WTC11 (cell line): Measurements from ENCODE around the gene MTMR6. TPM values are rescaled to one million over a fixed set of nuclear protein-coding genes. Genes with fewer than 3 reads are reported as not detected.

Experiments used
- ATAC-seq: fragments of 200-7000 bp; cut with Tn5 transposase; 2 replicates; pipeline ENCODE4 v1.10.0; 2021; ENCODE audit warnings: mild to moderate bottlenecking, moderate library complexity
- CTCF ChIA-PET: fragments of 300-600 bp; sonication (Branson Sonifier 250); formaldehyde crosslinking; loops from one replicate; lab custom pipeline; 2021; ENCODE audit warnings: antibody characterized with exemption; lab: Charles Lee
- POLR2A ChIA-PET: fragments of 350-600 bp; sonication (Branson Sonifier 250); formaldehyde crosslinking; loops from one replicate; lab custom pipeline; 2021; ENCODE audit warnings: antibody characterized with exemption; lab: Charles Lee
- DNase-seq: peaks from one replicate; pipeline ENCODE4 v3.0.0; 2021; ENCODE audit warnings: low spot score
- H3K27ac Mint-ChIP-seq: 2 replicates; pipeline ENCODE4 v1.8.0; 2021; ENCODE audit warnings: mixed read lengths
- H3K27me3 Mint-ChIP-seq: 2 replicates; pipeline ENCODE4 v1.8.0; 2021; ENCODE audit warnings: low read depth, mild to moderate bottlenecking, moderate library complexity, mixed read lengths
- H3K36me3 Mint-ChIP-seq: 2 replicates; pipeline ENCODE4 v1.8.0; 2021; ENCODE audit warnings: mixed read lengths
- H3K4me1 Mint-ChIP-seq: 2 replicates; pipeline ENCODE4 v1.8.0; 2022; ENCODE audit warnings: mixed read lengths
- H3K4me3 Mint-ChIP-seq: 2 replicates; pipeline ENCODE4 v1.8.0; 2021; ENCODE audit warnings: mild to moderate bottlenecking, moderate library complexity, mixed read lengths
- H3K9me3 Mint-ChIP-seq: 2 replicates; pipeline ENCODE4 v1.8.0; 2021; ENCODE audit warnings: mixed read lengths
- FOXJ3 ChIP-seq: sonication (generic); formaldehyde crosslinking; IDR thresholded peaks from 2 replicates; pipeline ENCODE4 v1.9.0; 2021; ENCODE audit warnings: missing genetic modification reagents, mild to moderate bottlenecking, borderline replicate concordance
- FOXP1 ChIP-seq: sonication (generic); formaldehyde crosslinking; IDR thresholded peaks from 2 replicates; pipeline ENCODE4 v1.8.0; 2022; ENCODE audit warnings: missing genetic modification reagents, mild to moderate bottlenecking, moderate library complexity, borderline replicate concordance
- GABPB1 ChIP-seq: sonication (generic); formaldehyde crosslinking; IDR thresholded peaks from 2 replicates; pipeline ENCODE4 v1.8.1; 2023; ENCODE audit warnings: mild to moderate bottlenecking, missing genetic modification reagents
- GRHL2 ChIP-seq: fragments of 250-450 bp; sonication (Bioruptor Pico); IDR thresholded peaks from 2 replicates; pipeline ENCODE4 v1.8.0; 2022; ENCODE audit warnings: mild to moderate bottlenecking, moderate library complexity; ENCODE audit not compliant: insufficient replicate concordance, severe bottlenecking
- HMGA2 ChIP-seq: fragments of 250-450 bp; sonication (Bioruptor Pico); IDR thresholded peaks from 2 replicates; pipeline ENCODE4 v1.4.0; 2021; ENCODE audit warnings: mild to moderate bottlenecking, moderate library complexity
- IRF2 ChIP-seq: sonication (generic); formaldehyde crosslinking; IDR thresholded peaks from 2 replicates; pipeline ENCODE4 v1.8.0; 2022; ENCODE audit warnings: low read depth, missing genetic modification reagents, borderline replicate concordance
- NR1H2 ChIP-seq: sonication (generic); formaldehyde crosslinking; IDR thresholded peaks from 2 replicates; pipeline ENCODE4 v1.9.0; 2021; ENCODE audit warnings: mild to moderate bottlenecking, moderate library complexity, missing genetic modification reagents
- NR2C2 ChIP-seq: sonication (generic); formaldehyde crosslinking; IDR thresholded peaks from 2 replicates; pipeline ENCODE4 v1.8.0; 2022; ENCODE audit warnings: mild to moderate bottlenecking, missing genetic modification reagents
- SMAD4 ChIP-seq: sonication (generic); formaldehyde crosslinking; IDR thresholded peaks from 2 replicates; pipeline ENCODE4 v1.8.0; 2022; ENCODE audit warnings: mild to moderate bottlenecking, missing genetic modification reagents
- TEAD1 ChIP-seq: sonication (generic); formaldehyde crosslinking; IDR thresholded peaks from 2 replicates; pipeline ENCODE4 v1.8.0; 2022; ENCODE audit warnings: mild to moderate bottlenecking, missing genetic modification reagents
- ZNF232 ChIP-seq: sonication (generic); formaldehyde crosslinking; IDR thresholded peaks from 2 replicates; pipeline ENCODE4 v1.8.0; 2022; ENCODE audit warnings: mild to moderate bottlenecking, missing genetic modification reagents
- ZNF263 ChIP-seq: sonication (generic); formaldehyde crosslinking; IDR thresholded peaks from 2 replicates; pipeline ENCODE4 v1.8.1; 2022; ENCODE audit warnings: low read depth, mild to moderate bottlenecking, moderate library complexity, missing genetic modification reagents
- total RNA-seq: library from RNA; stranded (reverse); gene quantifications from 3 replicates; pipeline ENCODE4 v1.2.3, GENCODE V29; 2021
- TF ChIP-seq, protein P1 (sequence below): fragments of 200-600 bp; IDR thresholded peaks from 2 replicates; pipeline ENCODE4 v1.8.0; 2022; ENCODE audit warnings: antibody characterized with exemption
- TF ChIP-seq, protein P2 (sequence below): fragments of 250-450 bp; sonication (Bioruptor Pico); IDR thresholded peaks from 2 replicates; pipeline ENCODE4 v1.9.0; 2021; ENCODE audit warnings: mild to moderate bottlenecking
- TF ChIP-seq, protein P3 (sequence below): sonication (generic); formaldehyde crosslinking; IDR thresholded peaks from 2 replicates; pipeline ENCODE4 v1.8.1; 2023; ENCODE audit warnings: mild to moderate bottlenecking, moderate library complexity, missing genetic modification reagents
- TF ChIP-seq, protein P4 (sequence below): sonication (generic); formaldehyde crosslinking; IDR thresholded peaks from 2 replicates; pipeline ENCODE4 v1.8.0; 2023; ENCODE audit warnings: missing genetic modification reagents
- TF ChIP-seq, protein P5 (sequence below): sonication (generic); formaldehyde crosslinking; conservative IDR thresholded peaks from 2 replicates; pipeline ENCODE4 v1.8.1; 2022; ENCODE audit warnings: mild to moderate bottlenecking, missing genetic modification reagents
- TF ChIP-seq, protein P6 (sequence below): fragments of 250-450 bp; sonication (Bioruptor Pico); conservative IDR thresholded peaks from 2 replicates; pipeline ENCODE4 v1.9.0; 2021; ENCODE audit warnings: mild to moderate bottlenecking

MTMR6 gene
- total RNA-seq, 1 experiment from 2014 or later, result 8.6 TPM

DNA sequence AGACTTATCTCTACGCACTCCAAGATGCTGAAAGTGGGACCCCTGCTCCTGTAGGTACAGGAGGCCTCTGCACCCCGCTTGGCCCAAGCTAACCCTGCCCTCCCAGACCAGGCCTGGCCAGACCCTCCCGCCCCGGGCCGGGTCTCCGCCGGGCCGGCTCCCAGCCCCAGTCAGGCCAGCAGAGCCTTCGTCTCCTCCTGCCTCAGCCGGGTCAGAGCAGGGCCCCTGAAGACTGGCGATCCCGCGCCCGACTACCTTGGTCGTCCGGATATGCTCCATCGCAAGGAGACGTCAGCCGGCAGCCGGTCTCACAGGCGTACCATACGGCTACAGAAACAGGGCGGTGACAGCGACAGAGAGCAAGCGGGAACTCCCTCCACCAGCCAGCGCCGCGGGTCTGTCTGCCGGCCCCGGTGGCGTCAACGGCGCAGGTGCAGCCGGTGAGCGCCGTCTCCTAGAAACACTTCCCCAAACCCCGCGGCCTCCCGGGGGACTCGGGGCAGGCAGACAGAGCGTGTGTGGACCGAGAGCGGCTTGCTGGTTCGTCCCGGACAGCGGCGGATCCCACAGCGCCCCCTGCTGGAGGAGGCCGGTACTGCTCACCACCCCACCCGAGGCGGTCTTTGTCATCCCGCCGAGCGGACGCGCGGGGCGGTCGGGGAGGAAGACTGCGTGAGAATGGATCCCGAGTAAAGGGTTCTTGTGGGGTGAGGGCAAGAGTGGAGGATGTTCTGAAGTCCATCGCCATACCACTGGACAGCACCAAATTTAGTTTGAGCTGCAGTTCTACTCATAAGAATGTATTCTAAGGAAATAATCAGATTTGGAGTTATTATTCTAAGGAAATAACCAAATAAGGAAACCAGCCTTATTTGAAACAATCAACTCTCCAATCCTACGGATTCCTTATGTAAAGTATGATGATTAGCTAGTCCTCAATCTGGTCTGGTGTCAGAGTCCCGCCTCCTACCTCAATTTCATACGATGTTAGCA, at the start of gene MTMR6 (continued):
- TF ChIP-seq IRF2 (CRISPR knock-in tag) (no peak), GABPB1 (CRISPR knock-in tag) (peak; percentile 42; the same call in 1 of the 2 replicates), FOXP1 (CRISPR knock-in tag) (peak; percentile 69; the same call in 1 of the 2 replicates), GRHL2 (CRISPR knock-in tag) (no peak), FOXJ3 (CRISPR knock-in tag) (no peak), NR1H2 (CRISPR knock-in tag) (no peak)
- TF ChIP-seq, protein P1, sequence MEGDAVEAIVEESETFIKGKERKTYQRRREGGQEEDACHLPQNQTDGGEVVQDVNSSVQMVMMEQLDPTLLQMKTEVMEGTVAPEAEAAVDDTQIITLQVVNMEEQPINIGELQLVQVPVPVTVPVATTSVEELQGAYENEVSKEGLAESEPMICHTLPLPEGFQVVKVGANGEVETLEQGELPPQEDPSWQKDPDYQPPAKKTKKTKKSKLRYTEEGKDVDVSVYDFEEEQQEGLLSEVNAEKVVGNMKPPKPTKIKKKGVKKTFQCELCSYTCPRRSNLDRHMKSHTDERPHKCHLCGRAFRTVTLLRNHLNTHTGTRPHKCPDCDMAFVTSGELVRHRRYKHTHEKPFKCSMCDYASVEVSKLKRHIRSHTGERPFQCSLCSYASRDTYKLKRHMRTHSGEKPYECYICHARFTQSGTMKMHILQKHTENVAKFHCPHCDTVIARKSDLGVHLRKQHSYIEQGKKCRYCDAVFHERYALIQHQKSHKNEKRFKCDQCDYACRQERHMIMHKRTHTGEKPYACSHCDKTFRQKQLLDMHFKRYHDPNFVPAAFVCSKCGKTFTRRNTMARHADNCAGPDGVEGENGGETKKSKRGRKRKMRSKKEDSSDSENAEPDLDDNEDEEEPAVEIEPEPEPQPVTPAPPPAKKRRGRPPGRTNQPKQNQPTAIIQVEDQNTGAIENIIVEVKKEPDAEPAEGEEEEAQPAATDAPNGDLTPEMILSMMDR, result peak; percentile 100
- TF ChIP-seq, protein P2, sequence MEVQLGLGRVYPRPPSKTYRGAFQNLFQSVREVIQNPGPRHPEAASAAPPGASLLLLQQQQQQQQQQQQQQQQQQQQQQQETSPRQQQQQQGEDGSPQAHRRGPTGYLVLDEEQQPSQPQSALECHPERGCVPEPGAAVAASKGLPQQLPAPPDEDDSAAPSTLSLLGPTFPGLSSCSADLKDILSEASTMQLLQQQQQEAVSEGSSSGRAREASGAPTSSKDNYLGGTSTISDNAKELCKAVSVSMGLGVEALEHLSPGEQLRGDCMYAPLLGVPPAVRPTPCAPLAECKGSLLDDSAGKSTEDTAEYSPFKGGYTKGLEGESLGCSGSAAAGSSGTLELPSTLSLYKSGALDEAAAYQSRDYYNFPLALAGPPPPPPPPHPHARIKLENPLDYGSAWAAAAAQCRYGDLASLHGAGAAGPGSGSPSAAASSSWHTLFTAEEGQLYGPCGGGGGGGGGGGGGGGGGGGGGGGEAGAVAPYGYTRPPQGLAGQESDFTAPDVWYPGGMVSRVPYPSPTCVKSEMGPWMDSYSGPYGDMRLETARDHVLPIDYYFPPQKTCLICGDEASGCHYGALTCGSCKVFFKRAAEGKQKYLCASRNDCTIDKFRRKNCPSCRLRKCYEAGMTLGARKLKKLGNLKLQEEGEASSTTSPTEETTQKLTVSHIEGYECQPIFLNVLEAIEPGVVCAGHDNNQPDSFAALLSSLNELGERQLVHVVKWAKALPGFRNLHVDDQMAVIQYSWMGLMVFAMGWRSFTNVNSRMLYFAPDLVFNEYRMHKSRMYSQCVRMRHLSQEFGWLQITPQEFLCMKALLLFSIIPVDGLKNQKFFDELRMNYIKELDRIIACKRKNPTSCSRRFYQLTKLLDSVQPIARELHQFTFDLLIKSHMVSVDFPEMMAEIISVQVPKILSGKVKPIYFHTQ (CRISPR knock-in tag), result no peak
- TF ChIP-seq, protein P3, sequence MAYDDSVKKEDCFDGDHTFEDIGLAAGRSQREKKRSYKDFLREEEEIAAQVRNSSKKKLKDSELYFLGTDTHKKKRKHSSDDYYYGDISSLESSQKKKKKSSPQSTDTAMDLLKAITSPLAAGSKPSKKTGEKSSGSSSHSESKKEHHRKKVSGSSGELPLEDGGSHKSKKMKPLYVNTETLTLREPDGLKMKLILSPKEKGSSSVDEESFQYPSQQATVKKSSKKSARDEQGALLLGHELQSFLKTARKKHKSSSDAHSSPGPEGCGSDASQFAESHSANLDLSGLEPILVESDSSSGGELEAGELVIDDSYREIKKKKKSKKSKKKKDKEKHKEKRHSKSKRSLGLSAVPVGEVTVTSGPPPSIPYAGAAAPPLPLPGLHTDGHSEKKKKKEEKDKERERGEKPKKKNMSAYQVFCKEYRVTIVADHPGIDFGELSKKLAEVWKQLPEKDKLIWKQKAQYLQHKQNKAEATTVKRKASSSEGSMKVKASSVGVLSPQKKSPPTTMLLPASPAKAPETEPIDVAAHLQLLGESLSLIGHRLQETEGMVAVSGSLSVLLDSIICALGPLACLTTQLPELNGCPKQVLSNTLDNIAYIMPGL (CRISPR knock-in tag), result peak; percentile 98
- TF ChIP-seq, protein P4, sequence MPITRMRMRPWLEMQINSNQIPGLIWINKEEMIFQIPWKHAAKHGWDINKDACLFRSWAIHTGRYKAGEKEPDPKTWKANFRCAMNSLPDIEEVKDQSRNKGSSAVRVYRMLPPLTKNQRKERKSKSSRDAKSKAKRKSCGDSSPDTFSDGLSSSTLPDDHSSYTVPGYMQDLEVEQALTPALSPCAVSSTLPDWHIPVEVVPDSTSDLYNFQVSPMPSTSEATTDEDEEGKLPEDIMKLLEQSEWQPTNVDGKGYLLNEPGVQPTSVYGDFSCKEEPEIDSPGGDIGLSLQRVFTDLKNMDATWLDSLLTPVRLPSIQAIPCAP (CRISPR knock-in tag), result no peak

DNA sequence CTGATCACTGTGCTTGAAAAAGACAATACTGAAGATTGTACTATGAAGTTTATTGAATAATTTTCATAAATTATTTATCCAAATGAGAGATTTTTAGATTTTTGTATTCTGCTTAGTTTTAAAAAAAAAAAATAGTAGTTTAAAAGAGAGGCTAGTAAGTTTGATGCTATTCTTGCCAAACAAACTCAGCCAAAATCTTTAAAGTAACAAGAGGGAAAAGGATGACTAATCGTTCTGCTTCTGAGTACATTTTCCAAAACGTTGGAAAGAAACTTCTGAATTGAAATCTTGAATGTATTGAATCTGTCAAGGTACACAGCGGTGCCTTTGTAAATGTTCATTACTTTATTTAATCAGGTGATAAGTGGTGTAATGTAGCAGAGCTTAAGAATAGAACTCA, 48.6 kb upstream of the MTMR6 start:
- no peak overlapping the region for H3K27ac Mint-ChIP-seq
- POLR2A ChIA-PET, result interaction anchor here (0.6 kb wide), 1 partner anchor 994 kb away, joined by 3 read pairs; no protein-coding TSS in a partner anchor
- no peak for TF ChIP-seq NR2C2 (CRISPR knock-in tag)
- TF ChIP-seq ZNF263 (CRISPR knock-in tag), result no peak
- TF ChIP-seq ZNF232 (CRISPR knock-in tag), result no peak
- TF ChIP-seq, protein P3 (CRISPR knock-in tag), result no peak
- TF ChIP-seq HMGA2 (CRISPR knock-in tag), result no peak
- TF ChIP-seq, protein P2 (CRISPR knock-in tag), result no peak
- TF ChIP-seq, protein P5, sequence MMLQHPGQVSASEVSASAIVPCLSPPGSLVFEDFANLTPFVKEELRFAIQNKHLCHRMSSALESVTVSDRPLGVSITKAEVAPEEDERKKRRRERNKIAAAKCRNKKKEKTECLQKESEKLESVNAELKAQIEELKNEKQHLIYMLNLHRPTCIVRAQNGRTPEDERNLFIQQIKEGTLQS (CRISPR knock-in tag), result no peak
- TF ChIP-seq SMAD4 (CRISPR knock-in tag), result no peak
- no peak for TF ChIP-seq TEAD1
- TF ChIP-seq, protein P6, sequence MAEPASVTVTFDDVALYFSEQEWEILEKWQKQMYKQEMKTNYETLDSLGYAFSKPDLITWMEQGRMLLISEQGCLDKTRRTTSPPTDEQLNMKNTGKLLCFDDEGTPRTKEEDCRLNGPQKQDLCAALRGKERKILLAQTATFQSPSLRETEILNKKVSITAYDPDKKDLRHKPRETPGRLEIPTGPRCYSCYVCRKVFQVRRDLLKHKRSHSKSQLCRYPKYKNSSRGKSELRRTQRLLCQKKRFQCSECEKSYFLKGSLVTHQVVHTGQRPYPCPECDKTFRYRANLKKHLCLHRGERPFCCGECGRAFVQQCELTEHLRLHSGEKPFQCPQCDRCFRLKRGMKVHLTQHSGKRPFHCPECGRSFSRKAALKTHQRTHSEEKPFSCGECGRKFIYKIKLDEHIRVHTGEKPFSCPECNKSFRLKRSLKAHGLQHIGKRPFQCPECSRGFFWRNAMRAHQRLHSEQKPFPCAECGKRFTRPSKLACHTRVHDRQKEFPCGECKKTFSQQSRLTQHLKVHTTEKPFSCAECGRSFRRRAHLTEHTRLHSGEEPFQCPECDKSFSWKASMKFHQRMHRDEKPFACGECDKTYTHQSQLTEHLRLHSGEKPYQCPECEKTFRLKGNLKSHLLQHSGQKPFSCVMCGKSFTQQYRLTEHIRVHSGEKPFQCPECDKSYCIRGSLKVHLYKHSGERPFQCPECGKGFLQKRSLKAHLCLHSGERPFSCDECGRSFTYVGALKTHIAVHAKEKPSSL (CRISPR knock-in tag), result no peak

More for the DNA sequence above, 48.6 kb upstream of the MTMR6 start:
- DNase-seq (no peak), ATAC-seq (no peak)
- CTCF ChIA-PET, result no interaction called here
- Mint-ChIP-seq H3K36me3 (peaks cover 28% of the 10 kb centered on the region), H3K4me1 (no peaks in the 10 kb centered on the region), H3K9me3 (no peaks in the 10 kb centered on the region), H3K4me3 (no peak overlapping the region), H3K27me3 (no peaks in the 10 kb centered on the region)
